ENCODE data around the gene FBXO21. TPM values are rescaled to one million over a fixed set of nuclear protein-coding genes. Genes with fewer than 3 reads are reported as not detected.
A peak's percentile ranks its signal among the peaks of the same experiment; 100 is the strongest.
"Not testable (repeated sequence)": the region's sequence is repeated elsewhere in the genome, so short reads cannot be mapped to it uniquely, and the experiment has no call there.

The FBXO21 gene
- polyA plus RNA-seq, 1 donor: 24.9 TPM

- DNase-seq: no peak
Measured at GRCh38 chr12:117134721-117135120, 55.5 kb downstream of the FBXO21 start.

- DNase-seq: peak; percentile 66
Measured at GRCh38 chr12:117134059-117134458, 56.2 kb downstream of the FBXO21 start.

- no peak for DNase-seq
Measured at GRCh38 chr12:117130801-117131200, 59.5 kb downstream of the FBXO21 start.

GRCh38 chr12:117129391-117129790, 60.9 kb downstream of the FBXO21 start:
- no peak for DNase-seq

- DNase-seq: no peak
Measured at GRCh38 chr12:117127933-117128823, 62.1 kb downstream of the FBXO21 start.

- DNase-seq: no peak
Measured at GRCh38 chr12:117126335-117126734, 63.9 kb downstream of the FBXO21 start.

GRCh38 chr12:117125767-117126166, 64.5 kb downstream of the FBXO21 start:
- DNase-seq: no peak

GRCh38 chr12:117125272-117125613, 65.0 kb downstream of the FBXO21 start:
- DNase-seq: no peak

GRCh38 chr12:117124421-117125271, 65.6 kb downstream of the FBXO21 start:
- no peak for DNase-seq

- no peak for DNase-seq
Measured at GRCh38 chr12:117121441-117121840, 68.8 kb downstream of the FBXO21 start.

GRCh38 chr12:117120787-117121186, 69.5 kb downstream of the FBXO21 start:
- no peak for DNase-seq

GRCh38 chr12:117119592-117120198, 70.6 kb downstream of the FBXO21 start:
- no peak for DNase-seq

GRCh38 chr12:117118838-117119591, 71.3 kb downstream of the FBXO21 start:
- DNase-seq: no peak

GRCh38 chr12:117114784-117115183, 75.5 kb downstream of the FBXO21 start:
- no peak for DNase-seq

- no peak for DNase-seq
Measured at GRCh38 chr12:117113231-117113630, 77.0 kb downstream of the FBXO21 start.

GRCh38 chr12:117111821-117112595, 78.3 kb downstream of the FBXO21 start:
- DNase-seq: no peak

- DNase-seq: no peak
Measured at GRCh38 chr12:117111386-117111785, 78.9 kb downstream of the FBXO21 start.

GRCh38 chr12:117109943-117110635, 80.2 kb downstream of the FBXO21 start:
- DNase-seq: no peak

GRCh38 chr12:117105902-117106301, 84.4 kb downstream of the FBXO21 start:
- DNase-seq: no peak

- not testable (repeated sequence) for DNase-seq
Measured at GRCh38 chr12:117104003-117104402, 86.3 kb downstream of the FBXO21 start.

- DNase-seq: no peak
Measured at GRCh38 chr12:117102800-117103181, 87.5 kb downstream of the FBXO21 start.
